Renal cortical epithelial cell (primary cell): ENCODE measurements around the gene CLCN7. TPM values are rescaled to one million over a fixed set of nuclear protein-coding genes. Genes with fewer than 3 reads are reported as not detected.
"Not testable (repeated sequence)": the region's sequence is repeated elsewhere in the genome, so short reads cannot be mapped to it uniquely, and the experiment has no call there.

Source experiments
- DNase-seq: peaks from one replicate; pipeline ENCODE4 v3.0.0-alpha.2; 2011; ENCODE audit warnings: low read depth
- total RNA-seq: library from RNA; depleted of rRNA; stranded (reverse); fragments of >200 nt; gene quantifications from 2 replicates; pipeline ENCODE4 v1.2.3, GENCODE V29; 2014

The CLCN7 gene
- total RNA-seq, 1 donor from 2014 or later = 79.8 TPM

DNA sequence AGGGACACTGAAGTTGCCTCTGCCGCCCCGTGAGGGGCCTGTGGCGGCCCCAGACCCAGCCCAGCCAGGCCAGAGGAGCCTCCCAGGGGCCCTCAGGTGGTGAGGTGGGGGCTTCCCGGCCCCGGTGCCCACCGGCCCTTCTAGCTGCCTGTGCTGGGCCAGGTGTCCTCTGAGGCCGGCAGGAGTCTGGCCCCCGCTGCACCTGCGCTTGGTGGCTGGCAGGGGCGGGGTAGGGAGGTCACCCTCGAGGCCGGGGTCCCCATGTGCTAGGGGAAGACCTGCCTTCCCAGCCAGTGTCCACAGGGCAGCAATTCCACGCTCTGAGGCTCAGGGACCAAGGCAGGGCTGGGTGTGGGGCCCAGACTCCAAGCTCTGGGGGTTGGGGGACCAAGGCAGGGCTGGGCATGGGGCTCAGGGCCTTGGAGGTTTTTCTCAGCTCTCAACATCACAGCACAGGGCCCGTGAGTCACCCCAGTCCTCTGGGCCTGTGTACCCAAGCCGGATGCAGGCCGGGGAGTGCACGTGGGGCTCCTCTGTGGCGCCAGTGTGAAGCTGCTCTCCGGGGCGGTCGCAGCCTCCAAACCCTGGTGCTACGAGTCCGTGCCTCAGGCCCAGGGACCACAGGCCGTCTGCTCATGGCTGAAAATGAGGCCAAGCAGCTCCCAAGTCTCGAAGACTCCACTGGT is 29.2 kb downstream of the CLCN7 start:
- DNase-seq = no peak

DNA sequence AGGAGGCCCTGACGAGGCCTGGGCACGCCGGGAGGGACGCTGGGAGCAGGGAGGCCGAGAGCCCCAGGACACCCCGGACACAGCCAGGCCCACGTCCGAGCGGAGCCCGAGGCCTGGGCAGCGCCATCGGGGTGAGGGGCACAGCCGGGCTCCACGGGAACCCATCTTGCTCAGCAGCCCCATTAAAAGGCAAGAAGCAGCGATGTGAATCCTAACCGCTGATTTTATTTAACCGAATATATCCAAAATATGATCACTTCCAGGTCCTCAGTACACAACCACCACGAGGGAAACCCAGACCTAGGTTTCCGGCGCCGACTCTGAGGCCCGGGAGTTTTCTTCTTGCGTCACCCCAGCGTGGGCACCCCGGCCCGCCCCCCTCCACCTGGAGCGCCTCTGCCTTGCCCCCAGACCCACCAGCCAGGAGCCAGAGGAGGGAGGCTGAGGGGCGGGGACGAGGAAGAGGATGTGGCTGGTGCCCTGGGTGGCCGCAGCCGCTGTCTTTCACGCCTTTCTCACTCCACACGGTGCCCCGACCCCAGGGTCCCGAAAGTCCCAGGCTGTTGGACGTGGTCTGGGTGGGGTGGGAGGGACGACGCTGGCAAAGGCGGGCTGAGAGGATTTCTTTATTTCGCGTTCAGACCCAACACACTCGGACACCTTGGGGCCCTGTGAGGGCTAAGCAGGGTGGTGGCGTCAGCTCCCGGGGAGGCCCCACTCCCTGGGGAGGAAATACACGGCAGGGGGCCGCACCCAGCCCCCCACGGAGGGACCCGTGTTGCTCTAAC is 29.9 kb downstream of the CLCN7 start:
- no peak for DNase-seq

DNA sequence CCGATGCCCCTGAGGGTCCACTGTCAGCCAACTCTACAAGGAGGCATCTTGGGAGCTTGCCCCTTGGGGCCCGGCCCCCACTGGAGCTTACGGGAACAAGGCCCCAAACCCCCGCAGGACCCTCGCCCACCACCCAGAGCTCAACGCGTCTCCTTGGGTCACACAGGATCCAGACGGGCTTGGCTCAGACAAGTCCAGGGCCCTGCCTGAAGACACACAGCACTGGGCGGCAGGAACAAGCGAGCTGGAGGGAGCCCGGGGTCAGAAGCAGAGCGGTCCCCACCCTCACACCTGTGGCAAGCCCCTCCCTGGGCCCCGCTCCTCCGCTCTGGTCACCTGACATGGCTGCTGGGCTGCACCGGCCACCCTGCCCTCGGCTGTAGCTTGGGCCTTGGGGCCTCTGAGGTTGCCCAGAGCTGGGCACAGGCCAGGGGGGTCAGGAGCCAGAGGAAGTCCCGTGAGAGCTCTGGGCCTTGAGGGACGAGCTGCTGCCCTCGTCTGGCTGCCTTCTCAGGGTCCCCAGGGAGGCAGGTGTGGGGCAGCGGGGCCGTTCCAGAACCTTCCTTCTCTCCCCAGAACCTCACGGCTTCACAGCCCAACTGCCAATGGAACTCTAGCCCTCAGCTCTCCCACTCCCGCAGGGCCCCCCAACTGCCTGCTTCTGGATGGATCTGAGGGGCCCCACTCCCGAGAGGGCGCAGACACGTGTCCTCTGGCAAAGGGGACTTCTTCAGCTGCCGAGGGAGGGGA is 30.7 kb downstream of the CLCN7 start, which contains the start of gene CCDC154:
Gene CCDC154, minus strand, starts transcription at position 577 of the 750 bp plus-strand sequence. Its CDS starts 234 bp downstream, at position 343.
- DNase-seq = no peak

DNA sequence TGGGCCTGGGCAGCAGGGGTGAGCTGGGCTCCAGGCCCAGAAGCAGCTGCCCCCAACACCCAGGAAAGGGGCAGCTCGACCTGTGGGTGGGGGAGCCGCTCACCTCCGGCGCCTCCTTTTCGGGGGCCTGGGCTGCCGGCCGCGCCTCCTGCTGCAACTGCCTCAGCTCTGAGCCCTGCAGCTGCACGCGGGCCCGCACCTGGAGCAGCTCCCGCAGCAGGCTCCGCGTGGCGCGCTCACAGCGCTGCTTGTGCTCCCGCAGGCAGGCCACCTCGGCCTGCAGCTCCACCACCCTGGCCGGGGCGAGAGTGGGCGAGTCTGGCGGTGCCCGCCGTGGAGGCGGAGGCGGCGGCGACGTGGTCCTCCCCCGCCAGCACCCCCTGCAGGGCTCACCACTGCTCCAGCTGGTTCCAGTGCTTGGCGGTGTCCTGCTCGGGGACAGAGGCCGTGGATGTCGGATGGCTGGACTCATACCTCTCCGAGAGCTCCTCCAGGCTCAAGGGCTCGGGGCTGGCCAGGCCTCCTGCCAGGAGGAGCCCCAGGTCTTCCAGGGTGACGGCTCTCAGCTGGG is 31.3 kb downstream of the CLCN7 start:
- DNase-seq = no peak

DNA sequence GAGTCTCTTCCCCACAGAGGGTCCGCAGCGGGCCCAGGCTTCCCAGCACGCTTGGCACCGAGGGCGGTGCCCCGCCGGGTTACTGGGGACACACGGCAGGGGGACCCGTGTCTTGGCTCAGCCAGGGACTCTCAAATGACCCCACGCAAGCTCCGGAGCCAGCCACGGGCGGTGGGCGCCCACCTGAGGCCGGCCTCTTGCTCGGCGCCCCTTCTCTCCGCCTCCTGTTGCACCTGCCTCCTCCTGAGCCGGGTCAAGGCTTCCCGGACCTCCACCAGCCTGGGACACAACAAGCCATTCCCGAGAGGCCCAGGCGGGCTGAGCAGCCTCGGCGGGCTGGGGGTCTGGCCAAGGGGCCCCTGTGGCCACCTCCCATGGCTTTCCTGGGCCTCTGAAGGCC is 32.1 kb downstream of the CLCN7 start:
- DNase-seq = no peak

DNA sequence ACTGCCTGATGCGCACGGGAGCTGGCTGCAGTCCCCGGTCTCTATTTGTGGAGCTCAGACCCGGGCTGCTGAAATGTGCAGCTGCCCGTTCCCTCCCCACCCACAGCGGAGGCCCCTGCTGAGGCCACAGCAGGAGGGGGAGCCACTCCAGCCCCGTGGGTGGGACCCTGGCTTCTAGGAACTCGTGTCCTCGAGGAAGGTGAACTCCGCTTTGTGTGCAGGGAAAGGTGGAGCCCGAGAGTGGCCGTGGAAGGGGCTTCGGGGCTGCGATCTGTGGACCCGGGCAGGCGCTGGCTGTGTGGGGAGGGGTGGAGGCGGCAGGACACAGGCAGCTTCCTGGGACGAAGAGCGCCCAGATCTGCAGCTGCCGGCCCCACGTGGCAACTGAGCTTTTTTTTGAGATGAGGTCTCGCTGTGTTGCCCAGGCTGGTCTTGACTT is 33.4 kb downstream of the CLCN7 start:
- no peak for DNase-seq

DNA sequence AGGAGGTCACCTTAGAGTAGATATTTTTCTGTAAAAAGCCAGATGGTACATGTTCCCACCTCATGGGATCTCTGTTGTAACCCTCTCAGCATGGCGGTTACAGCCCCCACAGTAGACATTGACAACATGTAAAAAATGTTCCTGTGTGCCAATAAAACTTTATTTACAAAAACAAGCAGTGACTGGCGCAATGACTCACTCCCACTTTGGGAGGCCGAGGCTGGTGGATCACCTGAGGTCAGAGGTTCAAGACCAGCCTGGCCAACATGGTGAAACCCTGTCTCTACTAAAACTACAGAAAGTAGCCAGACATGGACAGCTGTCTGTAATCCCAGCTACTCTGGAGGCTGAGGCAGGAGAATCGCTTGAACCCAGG is 35.1 kb downstream of the CLCN7 start:
- DNase-seq = not testable (repeated sequence)

DNA sequence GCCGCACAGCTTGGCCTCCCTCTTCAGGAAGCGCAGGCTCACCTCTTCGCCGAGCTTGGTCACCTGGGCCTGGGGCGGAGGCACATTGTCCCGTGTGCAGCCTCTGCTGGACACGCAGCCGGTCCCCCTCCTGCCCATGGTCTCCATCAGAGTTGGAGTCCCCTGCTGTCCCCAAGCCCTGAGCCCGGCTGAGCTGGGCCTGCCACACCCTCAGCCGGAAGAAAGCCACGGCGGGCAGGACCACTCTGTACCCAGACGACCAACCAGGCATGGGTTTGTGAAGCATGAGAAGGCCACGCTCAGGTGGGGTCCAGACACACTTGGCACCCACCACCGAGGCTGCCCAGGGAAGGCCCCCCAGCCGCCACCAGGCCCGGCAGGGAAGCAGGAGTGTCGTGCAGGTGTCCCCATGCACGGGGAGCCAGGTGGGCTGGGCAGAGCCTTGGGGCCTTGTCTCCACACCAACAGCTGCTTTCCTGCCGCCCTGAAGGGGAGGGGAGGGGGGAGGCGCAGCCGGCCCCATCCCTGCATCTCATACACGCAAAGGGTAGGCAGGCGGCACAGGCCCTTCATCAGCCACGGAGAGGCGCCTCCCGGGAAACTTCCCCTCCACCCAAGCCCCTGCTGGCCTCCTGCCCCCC is 35.6 kb downstream of the CLCN7 start:
- DNase-seq = no peak

DNA sequence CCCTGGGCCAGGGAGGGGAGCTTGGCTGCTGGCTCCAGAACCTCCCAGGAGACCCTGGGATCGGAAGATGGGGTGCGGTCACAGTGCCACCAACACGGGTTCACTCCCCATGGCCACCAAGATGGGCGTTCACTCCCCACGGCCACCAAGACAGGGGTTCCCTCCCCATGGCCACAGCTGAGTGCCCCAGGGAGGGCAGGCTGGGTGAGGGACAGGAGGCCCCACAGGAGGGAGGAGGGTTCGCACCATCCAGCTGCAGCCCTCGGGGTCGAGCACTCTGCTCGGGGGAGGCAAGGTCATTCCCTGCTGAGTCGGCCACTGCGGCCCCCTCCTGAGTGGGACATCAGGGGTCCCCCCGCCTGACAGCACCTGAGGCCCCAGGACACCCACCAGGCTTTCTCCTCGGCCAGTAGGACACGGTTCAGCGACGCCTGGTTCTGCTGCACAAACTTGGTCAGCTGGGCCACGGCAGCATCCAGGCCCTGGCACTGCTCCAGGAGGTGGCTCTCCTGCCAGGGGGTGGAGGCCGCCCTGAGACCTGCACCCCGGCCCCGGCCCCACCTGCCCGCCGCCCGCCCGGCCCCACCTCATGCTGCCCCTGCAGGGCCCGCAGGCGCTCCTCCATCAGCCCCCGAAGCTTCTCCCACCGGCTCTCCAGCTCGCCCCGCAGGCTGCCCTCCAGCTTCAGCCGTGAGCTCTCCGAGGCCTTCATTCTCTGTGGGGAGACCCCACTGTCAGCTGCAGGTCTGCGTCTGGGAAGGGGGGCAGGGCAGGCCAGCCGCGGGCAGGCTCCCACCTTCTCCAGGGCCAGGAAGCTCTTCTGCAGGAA is 36.4 kb downstream of the CLCN7 start:
- no peak for DNase-seq

DNA sequence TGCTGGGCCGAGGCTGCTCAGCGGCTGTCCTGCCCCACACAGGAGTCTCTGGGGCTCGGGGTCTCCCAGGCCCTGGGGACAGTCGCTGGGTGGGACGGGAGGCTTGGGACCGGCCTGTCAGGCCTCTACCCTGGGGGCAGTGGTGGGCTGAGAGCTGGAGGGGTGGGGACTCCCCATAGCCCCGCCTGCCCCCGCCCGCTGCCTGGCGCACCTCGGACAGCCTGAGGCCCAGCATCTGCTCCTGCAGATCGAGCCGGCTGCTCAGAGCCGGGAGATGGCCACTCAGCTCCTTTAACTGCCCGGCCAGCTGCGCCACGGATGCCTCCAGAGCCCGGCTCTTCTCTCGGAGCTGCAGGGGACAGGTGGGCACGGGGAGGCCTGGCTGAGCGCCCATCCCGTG is 37.2 kb downstream of the CLCN7 start:
- DNase-seq = no peak

DNA sequence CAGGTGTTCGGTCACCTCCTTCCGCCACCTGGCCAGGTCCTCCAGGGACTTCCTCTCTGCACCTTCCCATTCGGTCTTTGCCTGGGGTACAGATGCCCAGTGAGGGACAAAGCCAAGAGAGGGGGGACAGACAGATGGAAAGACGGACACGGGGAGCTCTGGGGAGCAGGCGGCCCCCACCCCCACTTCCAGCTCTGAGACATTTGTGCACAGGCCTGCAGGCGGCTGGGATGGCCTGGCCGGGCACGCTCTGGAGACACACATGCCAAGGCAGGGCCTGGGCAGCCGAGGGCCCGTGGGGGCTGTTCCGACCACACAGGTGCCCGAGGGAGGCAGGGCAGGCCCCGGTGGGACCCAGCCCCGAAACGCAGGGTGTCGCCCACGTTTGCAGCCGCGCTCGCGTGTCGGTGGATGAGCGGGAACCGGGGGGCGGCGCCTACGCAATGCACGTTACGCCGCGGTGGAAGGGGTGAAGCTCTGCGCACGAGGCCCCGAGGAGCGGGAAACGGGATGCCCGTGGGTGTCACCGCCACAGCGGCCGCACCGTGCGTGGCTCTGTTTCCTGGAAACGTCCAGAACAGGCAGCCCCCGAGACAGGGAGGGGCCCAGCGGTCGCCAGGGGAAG is 38.0 kb downstream of the CLCN7 start:
- DNase-seq = no peak

DNA sequence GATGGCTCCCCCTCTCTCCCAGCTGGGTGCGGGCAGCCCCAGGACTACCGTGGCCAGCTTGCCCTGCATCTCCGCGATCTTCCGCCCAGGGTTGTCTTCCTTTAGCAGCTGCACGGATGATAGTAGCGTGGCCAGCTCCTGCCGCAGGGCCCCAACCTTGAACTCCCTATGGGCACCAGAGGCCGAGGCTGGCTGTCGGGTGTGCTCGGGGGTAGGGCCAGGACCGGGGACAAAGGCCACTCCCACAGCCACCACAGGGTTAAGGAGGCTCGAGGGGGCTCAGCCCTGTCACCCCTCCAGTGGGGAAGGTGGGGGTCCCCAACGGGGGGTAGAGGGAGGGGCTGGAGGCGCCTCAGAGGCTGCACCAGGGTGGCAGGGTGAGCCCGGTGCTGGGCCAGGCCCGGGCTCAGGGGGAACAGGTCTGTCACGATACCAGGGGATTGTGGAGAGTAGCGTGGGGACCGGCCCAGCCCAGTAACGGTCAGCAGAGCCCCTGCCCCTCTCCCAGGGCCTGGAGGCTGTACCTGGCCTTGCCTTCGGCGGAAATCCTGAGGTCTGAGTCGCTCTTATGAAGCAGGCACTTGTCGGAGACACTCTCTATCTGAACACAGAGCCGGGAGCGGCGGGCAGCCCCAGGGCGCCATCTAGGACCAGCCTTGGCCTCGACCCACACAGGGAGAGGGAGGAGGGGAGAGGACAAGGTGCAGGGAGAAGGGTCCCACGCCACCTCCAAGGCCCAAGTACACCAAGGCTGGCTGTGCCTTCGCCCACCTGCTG is 38.7 kb downstream of the CLCN7 start:
- no peak for DNase-seq

DNA sequence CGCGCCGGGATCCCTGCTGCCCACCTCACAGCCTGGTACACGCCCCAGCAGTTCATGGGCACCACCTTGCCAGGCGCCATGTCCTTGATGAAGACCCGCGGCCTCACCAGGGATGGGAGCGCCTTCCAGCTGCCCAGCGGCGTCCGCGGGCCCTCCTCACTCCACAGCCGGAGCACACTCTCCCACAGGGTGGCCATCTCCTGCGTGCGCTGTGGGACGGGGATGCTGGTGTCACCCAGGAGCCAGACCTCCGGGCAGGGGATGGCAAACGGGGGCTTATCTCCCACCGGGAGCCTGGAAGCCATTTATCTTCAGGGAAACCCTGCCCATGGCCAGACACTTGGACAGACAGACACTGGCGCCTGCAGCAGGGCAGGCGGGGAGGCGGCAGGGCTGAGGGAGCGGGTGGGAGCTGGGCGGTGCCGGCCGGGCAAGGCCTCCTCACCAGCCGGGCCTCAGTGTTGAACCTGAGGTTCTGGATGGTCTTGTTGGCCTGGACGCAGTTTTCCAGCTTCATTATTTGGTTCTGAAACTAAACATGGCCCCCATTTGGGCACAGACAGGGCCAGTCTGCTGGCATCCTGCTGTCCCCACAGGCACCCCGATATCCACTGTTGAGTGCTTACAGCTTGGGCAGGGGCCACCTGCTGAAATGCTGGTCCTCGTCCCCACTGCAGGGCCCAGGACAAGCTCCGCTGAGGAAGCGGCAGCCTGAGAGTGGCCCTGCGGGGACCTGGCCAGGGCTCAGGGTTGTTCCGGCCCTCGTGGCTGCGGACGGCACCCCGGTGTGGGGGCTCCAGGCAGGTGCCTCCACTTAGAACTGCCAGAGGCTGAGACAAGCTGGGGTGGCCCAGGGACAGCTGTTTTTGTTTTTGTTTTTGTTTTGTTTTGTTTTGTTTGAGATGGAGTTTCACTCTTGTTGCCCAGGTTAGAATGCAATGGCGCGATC is 39.9 kb downstream of the CLCN7 start:
- no peak for DNase-seq

DNA sequence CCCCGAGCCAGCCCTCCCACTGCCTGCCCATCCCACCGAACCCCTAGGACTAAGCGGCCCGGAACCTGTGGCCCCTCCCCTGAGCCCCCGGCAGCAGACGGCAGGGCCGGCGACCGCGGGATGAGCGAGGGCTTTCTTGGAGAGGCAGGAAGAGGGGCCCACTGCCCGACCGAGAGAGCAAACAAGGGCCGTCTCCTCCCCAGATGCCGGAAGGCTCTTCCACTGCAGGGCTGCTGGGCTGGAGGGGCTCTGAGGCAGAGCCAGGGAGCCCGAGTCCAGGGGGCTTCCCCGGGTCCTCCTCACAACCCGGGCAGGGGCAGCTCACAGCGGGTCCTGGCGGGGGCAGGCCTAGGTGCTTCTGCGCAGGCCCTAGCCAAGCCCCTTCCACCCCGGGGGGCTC is 41.1 kb downstream of the CLCN7 start:
- DNase-seq = no peak

DNA sequence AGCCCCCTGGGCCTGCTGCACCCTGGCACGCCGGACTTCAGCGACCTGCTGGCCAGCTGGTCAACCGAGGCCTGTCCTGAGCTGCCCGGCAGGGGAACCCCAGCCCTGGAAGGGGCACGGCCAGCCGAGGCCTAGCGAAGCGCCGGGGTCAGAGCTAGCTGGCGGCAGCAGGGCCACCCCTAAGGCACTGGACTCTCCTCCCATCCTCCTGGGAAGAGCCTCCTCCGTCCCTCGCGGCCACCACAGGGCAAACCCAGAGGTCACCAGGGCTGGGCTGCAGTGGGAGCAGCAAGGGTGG is 41.6 kb downstream of the CLCN7 start:
- DNase-seq = no peak

DNA sequence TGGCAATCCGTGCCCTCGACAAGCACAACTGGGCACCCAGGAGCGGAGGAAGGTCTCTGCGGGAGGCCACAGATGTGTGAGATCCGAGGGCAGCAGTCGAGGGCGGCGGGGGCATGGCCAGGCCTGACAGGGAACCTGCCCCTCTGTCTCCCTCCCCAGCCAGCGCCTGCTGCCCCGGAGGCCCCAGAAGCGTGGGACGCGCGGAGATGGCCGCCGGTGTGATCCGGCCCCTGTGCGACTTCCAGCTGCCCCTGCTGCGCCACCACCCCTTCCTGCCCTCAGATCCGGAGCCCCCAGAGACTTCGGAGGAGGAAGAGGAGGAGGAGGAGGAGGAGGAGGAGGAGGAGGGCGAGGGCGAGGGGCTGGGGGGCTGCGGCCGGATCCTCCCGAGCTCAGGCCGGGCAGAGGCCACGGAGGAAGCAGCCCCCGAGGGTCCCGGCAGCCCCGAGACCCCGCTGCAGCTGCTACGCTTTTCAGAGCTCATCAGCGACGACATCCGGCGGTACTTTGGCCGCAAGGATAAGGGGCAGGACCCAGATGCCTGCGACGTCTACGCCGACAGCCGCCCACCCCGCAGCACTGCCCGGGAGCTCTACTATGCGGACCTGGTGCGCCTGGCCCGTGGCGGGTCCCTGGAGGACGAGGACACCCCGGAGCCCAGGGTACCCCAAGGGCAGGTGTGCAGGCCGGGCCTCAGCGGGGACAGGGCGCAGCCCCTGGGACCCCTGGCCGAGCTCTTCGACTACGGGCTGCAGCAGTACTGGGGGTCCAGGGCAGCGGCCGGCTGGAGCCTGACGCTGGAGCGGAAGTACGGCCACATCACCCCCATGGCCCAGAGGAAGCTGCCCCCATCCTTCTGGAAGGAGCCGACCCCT is 42.2 kb downstream of the CLCN7 start:
- no peak for DNase-seq

DNA sequence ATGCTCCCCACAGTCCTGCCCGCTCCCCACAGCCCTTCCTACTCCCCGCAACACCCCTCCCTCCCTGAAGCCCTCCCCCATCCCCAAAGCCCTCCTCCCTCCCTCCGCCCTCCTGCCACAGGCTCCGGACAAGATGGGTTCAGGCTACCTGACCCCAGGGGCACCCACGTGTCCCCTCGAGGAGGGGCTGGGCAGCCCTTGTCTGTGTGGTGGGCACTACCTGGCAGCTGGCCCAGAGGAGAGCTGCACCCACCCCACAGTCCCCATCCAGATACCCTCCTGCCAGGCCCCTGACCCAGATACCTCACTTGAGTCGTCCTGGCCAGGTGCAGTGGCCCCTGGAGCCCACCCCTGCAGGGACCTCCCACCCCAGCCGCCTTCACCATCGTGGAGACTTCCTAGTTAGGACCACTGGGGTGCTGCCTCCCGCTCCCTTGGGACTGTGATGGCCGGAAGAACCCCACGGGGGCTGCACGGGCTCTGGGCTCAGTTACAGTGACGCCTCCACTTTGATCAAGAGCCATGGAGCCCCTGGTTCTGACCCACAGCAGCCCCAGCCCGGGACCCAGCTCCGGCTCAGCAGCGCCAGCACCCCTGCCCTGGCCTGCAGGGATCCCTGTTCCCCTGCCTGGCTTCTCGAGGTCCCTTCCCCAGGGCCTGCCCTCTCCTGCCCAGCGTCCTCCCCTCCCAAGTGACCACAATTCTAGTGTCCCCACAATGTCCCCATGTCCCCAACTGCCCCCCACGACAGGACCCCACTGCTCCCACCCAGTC is 43.1 kb downstream of the CLCN7 start:
- no peak for DNase-seq
